ENCODE results near the gene PAIP2B. TPM values are rescaled to one million over a fixed set of nuclear protein-coding genes. Genes with fewer than 3 reads are reported as not detected.

The PAIP2B gene
- total RNA-seq, 1 experiment from 2014 or later, result 17.7 TPM

DNA sequence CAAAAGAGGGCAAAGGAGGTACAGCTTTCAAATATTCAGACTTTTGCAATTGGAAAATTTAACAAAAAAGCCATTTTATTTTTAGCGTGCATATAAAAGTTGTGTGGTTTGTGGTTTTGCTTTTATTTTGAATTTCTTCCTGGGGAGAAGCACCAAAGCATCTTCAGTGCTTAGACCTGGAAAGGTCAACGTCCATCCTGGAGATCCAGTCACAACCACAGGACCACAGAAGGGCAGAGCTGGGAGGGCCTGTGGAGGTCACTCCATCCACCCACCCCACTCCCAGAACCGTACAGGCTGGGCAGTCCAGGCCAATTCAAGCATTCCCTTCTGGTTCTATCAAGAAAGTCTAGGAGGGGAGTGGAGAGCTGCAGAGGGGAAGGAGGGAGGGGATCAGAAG is 52.7 kb downstream of the PAIP2B start:
- H3K23ac ChIP-seq (ENCODE audit: insufficient read length, low read depth, low read length), result no peak overlapping the region
- no peaks in the 10 kb centered on the region for H3K23me2 ChIP-seq (ENCODE audit: insufficient read length, low read depth, low read length, poor library complexity, severe bottlenecking)
- H3K56ac ChIP-seq (ENCODE audit: insufficient read length, low read depth, low read length), result no peak overlapping the region
- H3K9ac ChIP-seq (ENCODE audit: extremely low read depth, insufficient read length, low read length), result no peak overlapping the region
- H3K4me1 Mint-ChIP-seq, result peaks cover 18 to 24% of the 10 kb centered on the region in 2 experiments
- H2AK5ac ChIP-seq (ENCODE audit: insufficient read length, low read length), result no peak overlapping the region
- no peak overlapping the region for H4K91ac ChIP-seq (ENCODE audit: insufficient read length, low read depth, low read length)
- H2BK15ac ChIP-seq (ENCODE audit: low read depth, low read length), result no peak overlapping the region
- no peaks in the 10 kb centered on the region for H3K9me3 ChIP-seq (ENCODE audit: control insufficient read depth, low read depth, low read length)
- H3K14ac ChIP-seq (ENCODE audit: insufficient read depth, low read length), result no peak overlapping the region; the same call in 1 of the 2 replicates
- no peaks in the 10 kb centered on the region for H3K79me2 ChIP-seq (ENCODE audit: insufficient read depth, low read length)
- H3K4ac ChIP-seq (ENCODE audit: low read depth, low read length), result no peak overlapping the region
- H3K4me3 Mint-ChIP-seq, result no peak overlapping the region
- no peak for DNase-seq
- H3K27ac Mint-ChIP-seq, result no peak overlapping the region
- no CpG with 5 or more reads among the region's 3 CpGs for WGBS (ENCODE audit: extremely low coverage, insufficient read length, low lambda C conversion rate)
- H2BK5ac ChIP-seq (ENCODE audit: insufficient read length, low read length), result no peak overlapping the region
- no peaks in the 10 kb centered on the region; a peak in 1 of 7 replicates for H3K36me3 Mint-ChIP-seq (ENCODE audit: insufficient read depth in 1 of 3, low read depth in 3 of 3)
- H3K27me3 ChIP-seq (ENCODE audit: insufficient read depth, low read length), result no peaks in the 10 kb centered on the region
- peaks cover 4% of the 10 kb centered on the region for H3K27me3 Mint-ChIP-seq (ENCODE audit: low read depth)
- no peak overlapping the region for H4K5ac ChIP-seq (ENCODE audit: insufficient read length, low read depth, low read length)
- no peak overlapping the region for H2BK12ac ChIP-seq (ENCODE audit: insufficient read length, low read depth, low read length)
- no peak overlapping the region for H3T11ph ChIP-seq (ENCODE audit: low read length)
- H2BK20ac ChIP-seq (ENCODE audit: low read depth, low read length, poor library complexity, severe bottlenecking), result no peak overlapping the region
- H3K4me1 ChIP-seq (ENCODE audit: insufficient read depth, low read length), result peaks cover 2% of the 10 kb centered on the region; the same call in 1 of the 2 replicates
- H4K8ac ChIP-seq (replicated peaks; ENCODE audit: insufficient read length, low read depth, low read length), result no peak overlapping the region
- no peak overlapping the region for H3K27ac ChIP-seq (ENCODE audit: insufficient read length, low read depth, low read length)
- no peaks in the 10 kb centered on the region for H4K20me1 ChIP-seq (ENCODE audit: control insufficient read depth, insufficient read depth, insufficient read length)
- no peak overlapping the region for H3K4me2 ChIP-seq (ENCODE audit: insufficient read depth, insufficient read length, low read length)
- H2AFZ ChIP-seq (ENCODE audit: low read length), result no peak overlapping the region
- TF ChIP-seq, protein P1, sequence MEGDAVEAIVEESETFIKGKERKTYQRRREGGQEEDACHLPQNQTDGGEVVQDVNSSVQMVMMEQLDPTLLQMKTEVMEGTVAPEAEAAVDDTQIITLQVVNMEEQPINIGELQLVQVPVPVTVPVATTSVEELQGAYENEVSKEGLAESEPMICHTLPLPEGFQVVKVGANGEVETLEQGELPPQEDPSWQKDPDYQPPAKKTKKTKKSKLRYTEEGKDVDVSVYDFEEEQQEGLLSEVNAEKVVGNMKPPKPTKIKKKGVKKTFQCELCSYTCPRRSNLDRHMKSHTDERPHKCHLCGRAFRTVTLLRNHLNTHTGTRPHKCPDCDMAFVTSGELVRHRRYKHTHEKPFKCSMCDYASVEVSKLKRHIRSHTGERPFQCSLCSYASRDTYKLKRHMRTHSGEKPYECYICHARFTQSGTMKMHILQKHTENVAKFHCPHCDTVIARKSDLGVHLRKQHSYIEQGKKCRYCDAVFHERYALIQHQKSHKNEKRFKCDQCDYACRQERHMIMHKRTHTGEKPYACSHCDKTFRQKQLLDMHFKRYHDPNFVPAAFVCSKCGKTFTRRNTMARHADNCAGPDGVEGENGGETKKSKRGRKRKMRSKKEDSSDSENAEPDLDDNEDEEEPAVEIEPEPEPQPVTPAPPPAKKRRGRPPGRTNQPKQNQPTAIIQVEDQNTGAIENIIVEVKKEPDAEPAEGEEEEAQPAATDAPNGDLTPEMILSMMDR (conservative IDR thresholded peaks at IDR 0.05), result no peak
- no peaks in the 10 kb centered on the region; a peak in 1 of 5 replicates for H3K9me3 Mint-ChIP-seq
- no peak overlapping the region for H3K18ac ChIP-seq (ENCODE audit: insufficient read length, low read depth, low read length)
- no peak overlapping the region for H2BK120ac ChIP-seq (ENCODE audit: low read depth, low read length, poor library complexity, severe bottlenecking)
- H3K79me1 ChIP-seq (ENCODE audit: insufficient read depth, low read depth, low read length, poor library complexity, severe bottlenecking), result no peaks in the 10 kb centered on the region
